ENCODE measurements around the gene GGPS1. TPM values are rescaled to one million over a fixed set of nuclear protein-coding genes. Genes with fewer than 3 reads are reported as not detected.

Gene GGPS1
- total RNA-seq, 2 experiments from 2014 or later, result 28.2 to 34.3 TPM

DNA sequence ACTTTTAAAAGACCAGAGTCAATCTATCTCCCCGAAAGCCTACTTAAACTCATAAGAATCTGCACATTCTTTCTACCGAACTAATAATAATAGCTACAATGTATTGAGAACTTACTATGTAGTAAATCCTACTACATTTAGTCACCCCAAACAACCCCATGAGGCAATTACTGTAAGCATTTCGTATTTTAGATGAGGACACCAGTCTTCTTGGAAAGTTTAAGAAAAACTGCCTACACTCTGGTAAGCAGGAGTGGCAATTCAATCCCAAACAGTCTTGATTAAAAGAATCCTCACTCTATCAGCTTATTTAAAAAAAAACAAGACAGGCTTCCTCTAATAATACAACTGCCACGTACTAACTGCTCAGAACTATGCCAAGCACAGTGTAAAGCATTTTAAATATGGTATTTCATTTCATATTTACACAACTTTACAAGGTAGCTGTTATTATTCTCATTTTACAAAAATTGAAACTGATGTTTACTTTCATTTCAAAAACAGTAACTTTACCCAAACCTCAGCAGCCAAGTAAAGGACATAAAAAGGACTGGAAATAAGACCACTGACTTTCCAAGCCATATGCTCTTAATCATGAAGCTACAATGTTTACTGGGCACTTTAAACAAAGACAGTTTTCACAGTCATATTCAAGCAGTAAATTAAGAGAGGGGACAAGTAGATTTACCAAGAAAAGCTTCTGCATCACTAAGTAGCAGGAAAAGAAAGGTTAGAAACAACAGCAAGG, 14.3 kb upstream of the GGPS1 start:
- DNase-seq, result no peak
- Mint-ChIP-seq H3K4me3 (peak overlapping the region; percentile 5), H3K4me1 (peaks cover 62% of the 10 kb centered on the region), H3K36me3 (ENCODE audit: low read depth) (peaks cover 36% of the 10 kb centered on the region), H3K27ac (peak overlapping the region; percentile 54), H3K9me3 (no peaks in the 10 kb centered on the region), H3K27me3 (no peaks in the 10 kb centered on the region)
- CTCF ChIA-PET, result interaction anchor here (0.7 to 2.9 kb wide), 5 partner anchors 10 to 103 kb away, joined by 3 to 9 read pairs (median 5); no protein-coding TSS in a partner anchor
- POLR2A ChIA-PET, result interaction anchor here (0.8 to 2.6 kb wide), 6 partner anchors 8 to 15 kb away, joined by 3 to 12 read pairs (median 5); partner anchors contain the start of genes ARID4B and GGPS1

DNA sequence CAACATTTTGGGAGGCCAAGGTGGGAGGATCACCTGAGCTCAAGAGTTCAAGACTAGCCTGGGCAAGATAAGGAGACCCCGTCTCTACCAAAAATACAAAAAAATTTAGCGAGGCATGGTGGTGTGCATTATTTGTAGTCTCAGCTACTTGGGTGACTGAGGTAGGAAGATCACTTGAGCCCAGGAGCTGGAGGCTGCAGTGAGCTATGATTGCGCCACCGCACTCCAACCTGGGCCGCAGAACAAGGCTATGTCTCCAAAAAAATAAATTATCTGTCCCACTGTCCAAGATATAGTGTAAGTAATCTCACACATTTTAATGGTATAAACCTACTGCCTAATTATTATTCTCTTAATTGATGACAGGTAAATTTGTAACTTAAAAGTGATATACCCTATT, 13.2 kb upstream of the GGPS1 start:
- Mint-ChIP-seq H3K9me3 (no peaks in the 10 kb centered on the region), H3K4me3 (no peak overlapping the region), H3K27me3 (no peaks in the 10 kb centered on the region), H3K4me1 (peaks cover 67% of the 10 kb centered on the region), H3K36me3 (ENCODE audit: low read depth) (peaks cover 42% of the 10 kb centered on the region), H3K27ac (no peak overlapping the region)
- no peak for DNase-seq
- ChIA-PET CTCF (interaction anchor here (1.1 kb wide), 1 partner anchor 10 kb away, joined by 5 read pairs; no protein-coding TSS in a partner anchor), POLR2A (interaction anchor here (0.8 to 1.7 kb wide), 2 partner anchors 9 to 11 kb away, joined by 3 to 5 read pairs; no protein-coding TSS in a partner anchor)

DNA sequence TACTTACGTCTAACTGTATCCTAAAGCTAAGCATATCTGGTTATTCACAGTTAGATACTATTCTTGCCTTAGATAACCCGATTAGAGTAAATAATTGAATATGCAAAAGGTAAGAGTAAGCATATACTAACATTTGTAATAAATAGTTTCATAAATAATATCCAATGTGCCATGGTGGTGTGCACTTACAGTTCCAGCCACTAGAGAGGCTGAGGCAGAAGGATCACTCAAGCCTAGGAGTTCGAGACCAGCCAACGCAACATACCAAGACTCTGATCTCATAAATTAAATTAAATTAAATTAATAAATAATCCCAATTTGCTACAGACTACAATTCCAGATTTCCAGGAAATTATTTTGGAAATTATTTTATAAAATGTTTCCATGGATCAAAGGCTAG, 12.6 kb upstream of the GGPS1 start:
- no peak overlapping the region for H3K27ac Mint-ChIP-seq
- ChIA-PET CTCF (interaction anchor here (1.1 kb wide), 1 partner anchor 11 kb away, joined by 5 read pairs; no protein-coding TSS in a partner anchor), POLR2A (interaction anchor here (1.7 kb wide), 1 partner anchor 11 kb away, joined by 5 read pairs; no protein-coding TSS in a partner anchor)
- no peaks in the 10 kb centered on the region for H3K27me3 Mint-ChIP-seq
- no peak overlapping the region for H3K4me3 Mint-ChIP-seq
- H3K4me1 Mint-ChIP-seq, result peaks cover 67% of the 10 kb centered on the region
- peaks cover 44% of the 10 kb centered on the region for H3K36me3 Mint-ChIP-seq (ENCODE audit: low read depth)
- no peak for DNase-seq
- no peaks in the 10 kb centered on the region for H3K9me3 Mint-ChIP-seq

DNA sequence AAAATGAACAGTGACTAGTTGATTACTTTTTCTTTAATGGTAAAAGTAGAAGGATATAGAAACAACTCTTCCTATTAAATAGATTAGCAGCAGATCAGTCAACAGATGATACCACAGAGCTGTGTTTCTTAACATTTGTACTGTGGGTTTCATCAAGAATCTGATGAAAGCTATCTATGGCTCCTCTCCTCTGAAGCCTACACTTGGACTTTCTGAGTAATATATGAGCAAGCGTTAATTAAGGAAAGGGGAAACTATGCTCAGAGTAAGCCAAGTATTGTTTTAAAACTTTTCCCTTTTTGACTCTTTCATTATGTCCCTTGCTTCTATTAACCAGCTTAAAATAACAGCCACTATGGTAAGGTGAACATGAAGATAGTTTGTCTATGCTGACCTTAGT, 11.2 kb upstream of the GGPS1 start:
- H3K4me3 Mint-ChIP-seq, result no peak overlapping the region
- no peak overlapping the region for H3K27ac Mint-ChIP-seq
- CTCF ChIA-PET, result interaction anchor here (0.8 kb wide), 2 partner anchors 42 to 99 kb away, joined by 3 read pairs; no protein-coding TSS in a partner anchor
- no peaks in the 10 kb centered on the region for H3K27me3 Mint-ChIP-seq
- DNase-seq, result no peak
- H3K36me3 Mint-ChIP-seq (ENCODE audit: low read depth), result peaks cover 45% of the 10 kb centered on the region
- peaks cover 66% of the 10 kb centered on the region for H3K4me1 Mint-ChIP-seq
- no peaks in the 10 kb centered on the region for H3K9me3 Mint-ChIP-seq
- POLR2A ChIA-PET, result interaction anchor here (0.8 to 1.2 kb wide), 2 partner anchors 9 to 252 kb away, joined by 3 read pairs; no protein-coding TSS in a partner anchor

DNA sequence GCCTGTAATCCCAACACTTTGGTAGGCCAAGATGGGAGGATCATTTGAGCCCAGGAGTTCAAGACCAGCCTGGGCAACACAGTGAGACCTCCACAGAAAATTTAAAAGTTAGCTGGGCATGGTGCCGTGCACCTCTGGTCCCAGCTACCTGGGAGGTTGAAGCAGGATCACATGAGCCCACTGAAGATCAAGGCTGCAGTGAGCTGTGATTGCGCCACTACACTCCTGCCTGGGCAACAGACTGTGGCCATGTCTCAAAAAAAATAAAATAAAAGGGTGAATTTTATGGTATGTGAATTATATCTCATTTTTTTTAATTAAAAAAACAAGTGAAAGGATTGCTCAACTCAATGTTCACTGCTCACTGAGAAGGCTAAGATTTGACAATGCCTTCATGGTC, 9.1 kb upstream of the GGPS1 start:
- H3K4me1 Mint-ChIP-seq, result peaks cover 59% of the 10 kb centered on the region
- no peak overlapping the region for H3K4me3 Mint-ChIP-seq
- no peak for DNase-seq
- H3K36me3 Mint-ChIP-seq (ENCODE audit: low read depth), result peaks cover 53% of the 10 kb centered on the region
- H3K27ac Mint-ChIP-seq, result no peak overlapping the region
- no peaks in the 10 kb centered on the region for H3K27me3 Mint-ChIP-seq
- CTCF ChIA-PET, result no interaction called here
- no peaks in the 10 kb centered on the region for H3K9me3 Mint-ChIP-seq
- POLR2A ChIA-PET, result interaction anchor here (1.0 kb wide), 1 partner anchor 14 kb away, joined by 6 read pairs; no protein-coding TSS in a partner anchor

DNA sequence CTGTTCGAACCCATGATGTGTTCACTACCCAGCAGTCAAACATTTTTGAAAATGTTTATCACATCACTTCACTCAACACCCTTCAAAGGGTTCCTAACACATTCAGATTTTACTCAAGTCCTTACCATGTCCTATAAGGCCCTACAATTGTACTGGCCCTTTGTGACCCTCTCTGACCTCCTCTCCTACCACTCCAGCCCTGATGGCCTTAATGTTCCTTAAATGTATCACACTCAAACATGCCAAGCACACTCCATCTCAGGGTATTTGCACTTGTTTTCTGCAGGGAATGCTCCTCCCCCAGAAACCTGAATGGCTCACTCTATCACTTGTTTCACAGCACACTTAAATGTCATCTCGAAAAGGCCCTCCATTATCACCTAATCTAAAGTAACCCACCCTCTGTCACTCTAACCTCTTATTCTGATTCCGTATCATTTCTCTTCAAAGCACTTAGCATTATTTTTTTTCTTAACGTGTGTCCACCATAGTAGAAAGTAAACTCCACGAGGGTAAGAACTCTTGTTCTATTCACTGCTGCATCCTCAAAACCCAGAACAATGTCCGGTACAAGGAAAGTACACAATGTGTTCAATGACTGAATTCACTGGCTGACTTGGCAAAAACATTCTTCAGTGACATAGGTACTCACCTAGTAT, 7.7 kb upstream of the GGPS1 start:
- CTCF ChIA-PET, result no interaction called here
- Mint-ChIP-seq H3K4me3 (no peak overlapping the region), H3K36me3 (ENCODE audit: low read depth) (peaks cover 49% of the 10 kb centered on the region), H3K4me1 (peaks cover 59% of the 10 kb centered on the region), H3K27ac (no peak overlapping the region), H3K9me3 (no peaks in the 10 kb centered on the region), H3K27me3 (no peaks in the 10 kb centered on the region)
- no peak for DNase-seq
- POLR2A ChIA-PET, result no interaction called here

DNA sequence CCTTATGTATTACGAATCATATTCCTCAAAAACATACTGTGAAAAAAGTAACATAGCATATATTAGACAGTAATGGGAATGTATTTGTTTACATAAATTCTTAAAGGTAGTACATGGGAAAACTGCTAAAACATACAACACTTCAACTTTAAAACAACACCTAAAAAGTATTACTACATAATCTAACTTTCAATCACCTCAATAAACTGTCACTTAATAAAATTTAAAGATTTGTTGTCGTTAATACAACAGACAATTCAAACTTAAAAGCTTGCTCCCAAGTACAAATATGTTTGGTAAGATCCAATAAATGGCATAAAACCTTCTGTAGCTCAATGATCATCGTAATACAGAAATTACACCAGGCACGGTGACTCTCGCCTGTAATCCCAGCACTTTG, 4.1 kb upstream of the GGPS1 start:
- Mint-ChIP-seq H3K36me3 (ENCODE audit: low read depth) (peaks cover 43% of the 10 kb centered on the region), H3K27ac (no peak overlapping the region), H3K9me3 (no peaks in the 10 kb centered on the region), H3K27me3 (no peaks in the 10 kb centered on the region), H3K4me1 (peaks cover 46% of the 10 kb centered on the region), H3K4me3 (peak overlapping the region; percentile 51)
- no peak for DNase-seq
- ChIA-PET POLR2A (interaction anchor here (0.8 to 4.1 kb wide), 8 partner anchors 10 to 163 kb away, joined by 3 to 14 read pairs (median 4); partner anchors contain the start of gene RBM34), CTCF (interaction anchor here (0.9 to 2.0 kb wide), 5 partner anchors 11 to 180 kb away, joined by 3 to 9 read pairs (median 4); partner anchors contain the start of gene B3GALNT2)

DNA sequence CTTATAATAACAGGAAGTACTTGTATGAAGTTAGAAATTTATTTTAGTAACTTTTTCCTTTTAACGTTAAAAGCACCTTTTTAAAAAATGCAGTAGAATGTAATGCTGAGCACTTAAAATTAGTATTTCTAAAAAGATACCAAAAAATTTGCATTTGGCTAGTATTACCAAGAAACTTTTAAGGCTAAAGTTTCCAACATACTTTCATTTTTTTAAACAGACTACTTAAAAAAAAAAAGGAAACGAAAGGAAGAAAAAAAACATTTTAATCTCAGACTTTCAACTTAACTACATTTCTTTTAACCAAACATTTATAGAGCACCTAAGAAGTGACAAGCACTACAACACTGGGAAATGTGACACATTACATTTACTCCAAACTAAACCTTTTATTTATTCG, 3.2 kb upstream of the GGPS1 start:
- ChIA-PET CTCF (interaction anchor here (0.9 to 2.5 kb wide), 6 partner anchors 12 to 92 kb away, joined by 3 to 9 read pairs (median 4); no protein-coding TSS in a partner anchor), POLR2A (interaction anchor here (0.7 to 4.1 kb wide), 9 partner anchors 9 to 846 kb away, joined by 3 to 14 read pairs (median 3); partner anchors contain the start of genes RBM34 and TARBP1)
- Mint-ChIP-seq H3K27me3 (no peaks in the 10 kb centered on the region), H3K4me1 (peaks cover 43% of the 10 kb centered on the region), H3K9me3 (no peaks in the 10 kb centered on the region), H3K36me3 (ENCODE audit: low read depth) (peaks cover 40% of the 10 kb centered on the region), H3K4me3 (peak overlapping the region; percentile 98), H3K27ac (peak overlapping the region; percentile 87)
- no peak for DNase-seq

DNA sequence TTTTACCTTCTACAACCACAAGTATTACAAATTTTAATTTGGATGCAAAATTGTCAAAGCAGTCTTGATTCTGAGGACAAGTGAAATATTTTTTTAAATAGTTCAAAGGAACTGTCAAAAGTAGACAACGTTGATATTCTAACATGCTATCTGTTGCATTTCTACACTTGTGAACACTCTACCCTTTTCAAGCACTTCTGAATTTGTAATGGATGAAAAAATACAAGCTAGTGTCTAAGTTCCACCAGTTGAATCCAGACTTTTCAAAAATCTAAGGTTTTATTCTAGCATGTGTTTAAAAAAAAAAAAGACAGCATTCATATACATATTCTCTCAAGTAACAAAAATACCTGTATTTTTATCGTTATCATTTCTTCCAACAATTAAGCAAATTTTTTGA, 2.5 kb upstream of the GGPS1 start:
- Mint-ChIP-seq H3K4me3 (peak overlapping the region; percentile 98), H3K4me1 (peaks cover 42% of the 10 kb centered on the region)

DNA sequence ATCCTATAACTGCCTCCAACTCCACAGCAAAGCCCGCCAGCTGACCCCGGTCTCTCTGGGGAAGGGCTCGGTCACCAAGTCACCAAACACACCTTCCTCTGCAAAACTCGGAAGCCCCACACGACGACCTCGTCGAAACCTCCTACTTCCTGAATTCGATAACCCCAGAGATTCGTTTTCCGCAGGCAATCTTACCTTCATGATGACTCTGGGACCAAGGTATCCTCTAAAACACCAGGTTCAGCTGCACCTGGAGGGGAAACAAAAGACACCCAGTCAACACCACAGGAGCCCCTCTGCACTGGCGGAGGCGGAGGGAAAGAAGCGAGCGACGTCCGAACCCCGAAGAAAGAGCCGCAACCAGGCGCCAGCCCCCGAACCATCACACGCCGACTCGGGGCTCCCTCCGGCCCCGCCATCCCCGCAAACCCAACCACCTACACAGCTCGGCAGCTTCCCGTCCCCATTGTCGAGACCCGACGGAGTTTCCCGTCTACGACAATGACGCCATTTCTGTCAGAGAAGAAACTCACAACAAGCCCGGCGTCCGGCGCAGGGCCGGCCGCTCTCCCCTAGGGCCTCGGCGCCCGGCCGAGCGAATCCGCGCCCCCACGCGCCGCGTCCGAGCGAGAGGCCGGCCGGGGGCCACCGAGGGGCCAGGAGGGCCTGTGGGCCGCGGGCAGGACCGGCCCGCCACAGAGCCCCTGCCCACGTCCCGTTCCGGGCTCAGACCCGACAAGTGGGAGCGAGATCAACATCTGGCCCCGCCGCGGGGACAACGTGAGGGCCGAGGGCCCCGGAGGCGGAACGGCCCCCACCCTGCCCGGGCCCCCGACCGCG, 1.4 kb upstream of the GGPS1 start:
- peak; percentile 71 for DNase-seq
- H3K27me3 Mint-ChIP-seq, result no peaks in the 10 kb centered on the region
- peak overlapping the region; percentile 98 for H3K4me3 Mint-ChIP-seq
- H3K27ac Mint-ChIP-seq, result peak overlapping the region; percentile 87
- CTCF ChIA-PET, result interaction anchor here (1.3 to 2.5 kb wide), 2 partner anchors 13 to 90 kb away, joined by 3 to 7 read pairs; no protein-coding TSS in a partner anchor
- H3K4me1 Mint-ChIP-seq, result peaks cover 46% of the 10 kb centered on the region
- H3K36me3 Mint-ChIP-seq (ENCODE audit: low read depth), result peaks cover 38% of the 10 kb centered on the region
- POLR2A ChIA-PET, result interaction anchor here (0.8 to 4.1 kb wide), 11 partner anchors 12 to 223 kb away, joined by 3 to 14 read pairs (median 4); partner anchors contain the start of genes RBM34 and TBCE
- no peaks in the 10 kb centered on the region for H3K9me3 Mint-ChIP-seq

More for the DNA sequence above, 2.5 kb upstream of the GGPS1 start:
- no peak for DNase-seq
- no peaks in the 10 kb centered on the region for H3K9me3 Mint-ChIP-seq
- CTCF ChIA-PET, result interaction anchor here (0.6 to 2.5 kb wide), 4 partner anchors 12 to 91 kb away, joined by 3 to 7 read pairs (median 4); no protein-coding TSS in a partner anchor
- peaks cover 39% of the 10 kb centered on the region for H3K36me3 Mint-ChIP-seq (ENCODE audit: low read depth)
- no peaks in the 10 kb centered on the region for H3K27me3 Mint-ChIP-seq
- POLR2A ChIA-PET, result interaction anchor here (0.7 to 4.1 kb wide), 9 partner anchors 9 to 847 kb away, joined by 3 to 14 read pairs (median 3); partner anchors contain the start of genes RBM34 and TARBP1
- peak overlapping the region; percentile 87 for H3K27ac Mint-ChIP-seq

DNA sequence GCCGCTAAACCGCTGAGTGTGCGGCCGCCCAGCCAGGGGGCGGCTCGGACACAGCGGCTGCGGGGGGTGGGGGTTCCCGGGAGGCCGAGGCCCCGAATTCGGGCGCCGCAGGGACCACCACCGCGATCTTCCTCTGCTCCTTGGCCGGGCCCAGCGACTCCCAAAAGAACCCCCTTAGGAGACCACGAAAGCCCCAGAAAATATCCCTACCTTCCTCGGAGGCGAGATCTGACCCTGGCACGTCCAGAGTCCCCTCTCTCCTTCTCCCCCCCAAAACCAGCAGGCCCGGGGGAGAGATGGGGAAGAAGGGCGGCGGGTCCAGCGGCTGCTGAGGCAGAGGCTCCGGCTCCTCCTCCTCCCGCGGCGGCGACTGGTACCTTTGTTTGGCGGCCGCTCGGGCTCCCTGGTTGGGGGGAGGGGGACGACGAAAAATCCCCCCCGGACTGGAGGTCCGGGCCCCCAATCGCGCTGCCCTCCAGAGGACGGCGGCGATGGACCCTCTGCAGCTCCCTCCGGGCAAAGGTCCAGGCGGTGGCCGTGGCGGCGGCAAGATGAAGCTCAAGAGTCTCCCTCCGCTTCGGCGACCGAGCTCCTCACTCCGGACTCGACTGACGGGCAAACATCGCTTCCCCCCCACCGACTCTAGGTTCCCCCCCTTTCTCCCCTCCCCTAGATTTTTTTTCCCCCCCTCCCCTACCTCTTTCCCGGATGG, 655 bp upstream of the GGPS1 start, which contains the start of gene ARID4B:
Gene ARID4B, minus strand, starts transcription at position 621 of the 712 bp plus-strand sequence. CDS start 1,260 bp downstream, outside the sequence.
- H3K27me3 Mint-ChIP-seq, result no peaks in the 10 kb centered on the region
- H3K36me3 Mint-ChIP-seq (ENCODE audit: low read depth), result peaks cover 33% of the 10 kb centered on the region
- H3K9me3 Mint-ChIP-seq, result no peaks in the 10 kb centered on the region
- peak within 1 kb of the TSS; percentile 98 for H3K4me3 Mint-ChIP-seq
- DNase-seq, result no peak
- H3K4me1 Mint-ChIP-seq, result peaks cover 44% of the 10 kb centered on the region
- ChIA-PET POLR2A (interaction anchor here (0.9 to 4.1 kb wide), 13 partner anchors 10 to 849 kb away, joined by 3 to 25 read pairs (median 5); partner anchors contain the start of genes RBM34, TARBP1, TBCE and TOMM20), CTCF (interaction anchor here (1.0 to 2.8 kb wide), 3 partner anchors 29 to 77 kb away, joined by 3 to 8 read pairs (median 3); no protein-coding TSS in a partner anchor)
- peak within 1 kb of the TSS; percentile 87 for H3K27ac Mint-ChIP-seq
